GM23338 (cell line): ENCODE results near the gene SPRY4. TPM values are rescaled to one million over a fixed set of nuclear protein-coding genes. Genes with fewer than 3 reads are reported as not detected.

Experiments
- ATAC-seq: fragments of 200-7000 bp; cut with Tn5 transposase; 3 replicates; pipeline ENCODE4 v1.9.1; 2020
- DNase-seq: peaks from one replicate; pipeline ENCODE4 v3.0.0-alpha.2; 2015; ENCODE audit warnings: low spot score
- H2AFZ ChIP-seq: fragments of 200-600 bp; sonication (generic); 2 replicates; pipeline ENCODE4 v1.8.0; 2016; ENCODE audit warnings: antibody characterized with exemption, mild to moderate bottlenecking, moderate library complexity
- H3F3A ChIP-seq: fragments of 200-600 bp; sonication (generic); replicated peaks from 2 replicates; pipeline ENCODE4 v1.8.0; 2017; ENCODE audit warnings: antibody characterized with exemption, mixed run types, low read depth
- H3K27ac ChIP-seq: fragments of 200-600 bp; sonication (generic); 2 replicates; pipeline ENCODE4 v1.6.1; 2016; ENCODE audit warnings: low read depth
- H3K27me3 ChIP-seq: fragments of 200-600 bp; sonication (generic); 2 replicates; pipeline ENCODE4 v1.8.0; 2016; ENCODE audit warnings: mild to moderate bottlenecking, mixed run types, moderate library complexity; ENCODE audit not compliant: insufficient read depth
- H3K36me3 ChIP-seq: fragments of 200-600 bp; sonication (generic); 2 replicates; pipeline ENCODE4 v1.8.0; 2016; ENCODE audit warnings: mild to moderate bottlenecking; ENCODE audit not compliant: insufficient read depth
- H3K4me1 ChIP-seq: fragments of 200-600 bp; sonication (generic); 2 replicates; pipeline ENCODE4 v1.8.0; 2016; ENCODE audit warnings: mild to moderate bottlenecking, moderate library complexity; ENCODE audit not compliant: insufficient read depth
- H3K4me2 ChIP-seq: fragments of 200-600 bp; sonication (generic); 2 replicates; pipeline ENCODE4 v1.7.1; 2017; ENCODE audit warnings: mixed run types
- H3K4me3 ChIP-seq: fragments of 200-600 bp; sonication (generic); 2 replicates; pipeline ENCODE4 v1.6.1; 2016; ENCODE audit warnings: mixed run types
- H3K79me2 ChIP-seq: fragments of 200-600 bp; sonication (generic); replicated peaks from 2 replicates; pipeline ENCODE4 v1.8.0; 2017; ENCODE audit warnings: mild to moderate bottlenecking; ENCODE audit not compliant: insufficient read depth
- H3K9me2 ChIP-seq: fragments of 200-600 bp; sonication (generic); 2 replicates; pipeline ENCODE4 v1.8.0; 2017; ENCODE audit not compliant: insufficient read depth
- H4K20me1 ChIP-seq: fragments of 200-600 bp; sonication (generic); replicated peaks from 2 replicates; pipeline ENCODE4 v1.8.0; 2017; ENCODE audit warnings: mild to moderate bottlenecking; ENCODE audit not compliant: insufficient read depth
- H3K27ac Mint-ChIP-seq: 2 replicates; pipeline ENCODE4 v1.8.0; 2020; ENCODE audit warnings: inconsistent platforms, mild to moderate bottlenecking, moderate library complexity, mixed read lengths
- H3K27me3 Mint-ChIP-seq: 3 replicates; pipeline ENCODE4 v1.8.0; 2022; ENCODE audit warnings: low read depth, mild to moderate bottlenecking, moderate library complexity, mixed read lengths, inconsistent platforms; ENCODE audit not compliant: insufficient read depth, poor library complexity
- H3K36me3 Mint-ChIP-seq: 3 replicates; pipeline ENCODE4 v1.8.0; 2021; ENCODE audit warnings: low read depth, mild to moderate bottlenecking, inconsistent platforms, moderate library complexity, mixed read lengths
- H3K4me1 Mint-ChIP-seq: 3 replicates; pipeline ENCODE4 v1.8.0; 2020; ENCODE audit warnings: mild to moderate bottlenecking, inconsistent platforms, mixed read lengths
- H3K4me3 Mint-ChIP-seq: 3 replicates; pipeline ENCODE4 v1.8.0; 2021; ENCODE audit warnings: moderate library complexity, mild to moderate bottlenecking, inconsistent platforms, mixed read lengths
- H3K9me3 Mint-ChIP-seq: 3 replicates; pipeline ENCODE4 v1.8.0; 2020; ENCODE audit warnings: moderate library complexity, mild to moderate bottlenecking, inconsistent platforms, mixed read lengths
- EZH2 ChIP-seq: fragments of 200-600 bp; sonication (generic); IDR thresholded peaks from one replicate; pipeline ENCODE4 v1.8.0; 2017; ENCODE audit warnings: antibody characterized with exemption, mild to moderate bottlenecking, low read depth; ENCODE audit not compliant: unreplicated experiment
- EZH2phosphoT487 ChIP-seq: fragments of 200-600 bp; sonication (generic); IDR thresholded peaks from one replicate; pipeline ENCODE4 v1.8.1; 2018; ENCODE audit warnings: antibody characterized with exemption; ENCODE audit not compliant: unreplicated experiment
- POLR2AphosphoS5 ChIP-seq: IDR thresholded peaks from 2 replicates; pipeline ENCODE4 v1.6.1; 2016; ENCODE audit warnings: antibody characterized with exemption, low read depth
- polyA plus RNA-seq: library from polyadenylated mRNA; unstranded; fragments of >200 nt; fragmentation: Nextera tagmentation; extraction: Ambion mirVana; gene quantifications from 2 replicates; pipeline ENCODE4 v1.2.1, GENCODE V29; 2016
- total RNA-seq: library from RNA; depleted of rRNA; stranded (reverse); fragments of >200 nt; shearing (Covaris generic); gene quantifications from 2 replicates; pipeline ENCODE4 v1.2.3, GENCODE V29; 2014
- TF ChIP-seq, protein P1 (sequence below): fragments of 250-450 bp; sonication (Bioruptor Pico); IDR thresholded peaks from 2 replicates; pipeline ENCODE4 v1.5.0; 2020; ENCODE audit warnings: mild to moderate bottlenecking, moderate library complexity

The SPRY4 gene
- total and polyA plus RNA-seq, 2 experiments from 2014 or later, result 70.6 to 240 TPM

DNA sequence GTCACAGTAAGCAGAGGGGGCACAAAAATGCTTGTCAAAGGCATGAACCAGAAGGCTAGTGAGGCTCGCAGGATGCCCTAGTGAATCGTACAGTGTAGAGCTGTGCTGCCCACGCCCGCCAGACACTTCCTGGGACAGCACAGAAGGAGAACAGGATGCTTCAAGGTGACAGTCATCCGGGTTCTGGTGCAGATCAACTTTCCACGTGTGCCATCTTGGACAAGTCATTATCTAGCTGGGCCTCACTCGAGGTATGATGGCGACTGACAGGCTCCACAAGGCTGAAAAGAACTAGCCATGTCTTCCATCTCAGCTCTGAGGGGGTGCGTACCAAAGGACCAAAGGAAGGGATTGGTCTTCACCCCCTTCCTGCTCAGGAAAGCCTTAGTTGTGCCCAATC lies 14.0 kb downstream of the SPRY4 start (continued):
- TF ChIP-seq, protein P1, sequence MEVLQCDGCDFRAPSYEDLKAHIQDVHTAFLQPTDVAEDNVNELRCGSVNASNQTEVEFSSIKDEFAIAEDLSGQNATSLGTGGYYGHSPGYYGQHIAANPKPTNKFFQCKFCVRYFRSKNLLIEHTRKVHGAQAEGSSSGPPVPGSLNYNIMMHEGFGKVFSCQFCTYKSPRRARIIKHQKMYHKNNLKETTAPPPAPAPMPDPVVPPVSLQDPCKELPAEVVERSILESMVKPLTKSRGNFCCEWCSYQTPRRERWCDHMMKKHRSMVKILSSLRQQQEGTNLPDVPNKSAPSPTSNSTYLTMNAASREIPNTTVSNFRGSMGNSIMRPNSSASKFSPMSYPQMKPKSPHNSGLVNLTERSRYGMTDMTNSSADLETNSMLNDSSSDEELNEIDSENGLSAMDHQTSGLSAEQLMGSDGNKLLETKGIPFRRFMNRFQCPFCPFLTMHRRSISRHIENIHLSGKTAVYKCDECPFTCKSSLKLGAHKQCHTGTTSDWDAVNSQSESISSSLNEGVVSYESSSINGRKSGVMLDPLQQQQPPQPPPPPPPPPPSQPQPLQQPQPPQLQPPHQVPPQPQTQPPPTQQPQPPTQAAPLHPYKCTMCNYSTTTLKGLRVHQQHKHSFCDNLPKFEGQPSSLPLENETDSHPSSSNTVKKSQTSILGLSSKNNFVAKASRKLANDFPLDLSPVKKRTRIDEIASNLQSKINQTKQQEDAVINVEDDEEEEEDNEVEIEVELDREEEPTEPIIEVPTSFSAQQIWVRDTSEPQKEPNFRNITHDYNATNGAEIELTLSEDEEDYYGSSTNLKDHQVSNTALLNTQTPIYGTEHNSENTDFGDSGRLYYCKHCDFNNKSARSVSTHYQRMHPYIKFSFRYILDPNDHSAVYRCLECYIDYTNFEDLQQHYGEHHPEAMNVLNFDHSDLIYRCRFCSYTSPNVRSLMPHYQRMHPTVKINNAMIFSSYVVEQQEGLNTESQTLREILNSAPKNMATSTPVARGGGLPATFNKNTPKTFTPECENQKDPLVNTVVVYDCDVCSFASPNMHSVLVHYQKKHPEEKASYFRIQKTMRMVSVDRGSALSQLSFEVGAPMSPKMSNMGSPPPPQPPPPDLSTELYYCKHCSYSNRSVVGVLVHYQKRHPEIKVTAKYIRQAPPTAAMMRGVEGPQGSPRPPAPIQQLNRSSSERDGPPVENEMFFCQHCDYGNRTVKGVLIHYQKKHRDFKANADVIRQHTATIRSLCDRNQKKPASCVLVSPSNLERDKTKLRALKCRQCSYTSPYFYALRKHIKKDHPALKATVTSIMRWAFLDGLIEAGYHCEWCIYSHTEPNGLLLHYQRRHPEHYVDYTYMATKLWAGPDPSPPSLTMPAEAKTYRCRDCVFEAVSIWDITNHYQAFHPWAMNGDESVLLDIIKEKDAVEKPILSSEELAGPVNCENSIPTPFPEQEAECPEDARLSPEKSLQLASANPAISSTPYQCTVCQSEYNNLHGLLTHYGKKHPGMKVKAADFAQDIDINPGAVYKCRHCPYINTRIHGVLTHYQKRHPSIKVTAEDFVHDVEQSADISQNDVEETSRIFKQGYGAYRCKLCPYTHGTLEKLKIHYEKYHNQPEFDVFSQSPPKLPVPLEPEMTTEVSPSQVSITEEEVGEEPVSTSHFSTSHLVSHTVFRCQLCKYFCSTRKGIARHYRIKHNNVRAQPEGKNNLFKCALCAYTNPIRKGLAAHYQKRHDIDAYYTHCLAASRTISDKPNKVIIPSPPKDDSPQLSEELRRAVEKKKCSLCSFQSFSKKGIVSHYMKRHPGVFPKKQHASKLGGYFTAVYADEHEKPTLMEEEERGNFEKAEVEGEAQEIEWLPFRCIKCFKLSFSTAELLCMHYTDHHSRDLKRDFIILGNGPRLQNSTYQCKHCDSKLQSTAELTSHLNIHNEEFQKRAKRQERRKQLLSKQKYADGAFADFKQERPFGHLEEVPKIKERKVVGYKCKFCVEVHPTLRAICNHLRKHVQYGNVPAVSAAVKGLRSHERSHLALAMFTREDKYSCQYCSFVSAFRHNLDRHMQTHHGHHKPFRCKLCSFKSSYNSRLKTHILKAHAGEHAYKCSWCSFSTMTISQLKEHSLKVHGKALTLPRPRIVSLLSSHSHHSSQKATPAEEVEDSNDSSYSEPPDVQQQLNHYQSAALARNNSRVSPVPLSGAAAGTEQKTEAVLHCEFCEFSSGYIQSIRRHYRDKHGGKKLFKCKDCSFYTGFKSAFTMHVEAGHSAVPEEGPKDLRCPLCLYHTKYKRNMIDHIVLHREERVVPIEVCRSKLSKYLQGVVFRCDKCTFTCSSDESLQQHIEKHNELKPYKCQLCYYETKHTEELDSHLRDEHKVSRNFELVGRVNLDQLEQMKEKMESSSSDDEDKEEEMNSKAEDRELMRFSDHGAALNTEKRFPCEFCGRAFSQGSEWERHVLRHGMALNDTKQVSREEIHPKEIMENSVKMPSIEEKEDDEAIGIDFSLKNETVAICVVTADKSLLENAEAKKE (CRISPR knock-in tag), result no peak
- TF ChIP-seq EZH2phosphoT487, result no peak

DNA sequence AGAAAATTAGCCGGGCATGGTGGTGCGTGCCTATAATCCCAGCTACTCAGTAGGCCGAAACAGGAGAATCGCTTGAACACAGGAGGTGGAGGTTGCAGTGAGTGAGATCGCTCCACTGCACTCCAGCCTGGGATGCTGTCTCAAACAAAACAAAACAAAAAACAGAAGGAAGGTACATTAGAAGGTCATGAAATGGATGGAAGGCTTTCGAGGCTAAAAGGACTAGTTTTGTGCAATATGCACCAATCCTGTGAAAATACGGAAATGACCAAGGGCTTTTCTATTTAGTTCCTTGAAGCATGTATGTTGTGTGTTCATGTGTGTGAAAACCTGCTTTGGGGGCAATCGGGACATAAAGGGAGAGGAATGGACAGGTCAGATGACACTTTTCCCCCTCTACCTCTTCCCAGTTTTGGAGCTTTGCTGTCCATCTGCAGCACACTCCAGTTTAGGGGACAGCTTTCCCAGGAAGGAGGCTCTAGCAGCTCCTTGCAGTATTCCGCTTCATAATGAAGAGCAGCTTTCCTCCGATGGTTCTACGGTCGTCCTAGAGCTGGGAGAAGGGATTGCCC lies 15.0 kb downstream of the SPRY4 start:
- peaks cover 98% of the 10 kb centered on the region for H3K79me2 ChIP-seq
- H3K9me2 ChIP-seq, result no peaks in the 10 kb centered on the region; the same call in 1 of the 2 replicates
- ATAC-seq (no peak), DNase-seq (no peak)
- no peak overlapping the region for H3K4me3 Mint-ChIP-seq
- no peak overlapping the region for H3K4me2 ChIP-seq
- TF ChIP-seq POLR2AphosphoS5 (0 out of 2 replicates have a peak, but pooled peaks have one; percentile 44), EZH2 (no peak)
- H3K4me1 Mint-ChIP-seq, result peaks cover 76% of the 10 kb centered on the region
- H3K27me3 Mint-ChIP-seq, result peaks cover 44% of the 10 kb centered on the region
- H4K20me1 ChIP-seq, result peaks cover 68% of the 10 kb centered on the region
- H3K27ac ChIP-seq, result 0 out of 2 replicates have a peak overlapping the region, but pooled peaks have one; percentile 55
- H3K4me3 ChIP-seq, result no peak overlapping the region
- H2AFZ ChIP-seq, result no peak overlapping the region
- no peaks in the 10 kb centered on the region; the same call in 2 of the 3 replicates for H3K9me3 Mint-ChIP-seq
- no peaks in the 10 kb centered on the region for H3K27me3 ChIP-seq
- peaks cover 53% of the 10 kb centered on the region for H3K36me3 ChIP-seq
- H3K36me3 Mint-ChIP-seq, result peaks cover 86% of the 10 kb centered on the region
- peak overlapping the region; percentile 55; the same call in 1 of the 2 replicates for H3K27ac Mint-ChIP-seq
- peaks cover 73% of the 10 kb centered on the region for H3F3A ChIP-seq
- peaks cover 76% of the 10 kb centered on the region for H3K4me1 ChIP-seq
